Measurements from ENCODE around the gene COL26A1. TPM values are rescaled to one million over a fixed set of nuclear protein-coding genes. Genes with fewer than 3 reads are reported as not detected.

The COL26A1 gene
- total and polyA plus RNA-seq, 2 of the 4 experiments (the other 2 are of a cell fraction): not detected

DNA sequence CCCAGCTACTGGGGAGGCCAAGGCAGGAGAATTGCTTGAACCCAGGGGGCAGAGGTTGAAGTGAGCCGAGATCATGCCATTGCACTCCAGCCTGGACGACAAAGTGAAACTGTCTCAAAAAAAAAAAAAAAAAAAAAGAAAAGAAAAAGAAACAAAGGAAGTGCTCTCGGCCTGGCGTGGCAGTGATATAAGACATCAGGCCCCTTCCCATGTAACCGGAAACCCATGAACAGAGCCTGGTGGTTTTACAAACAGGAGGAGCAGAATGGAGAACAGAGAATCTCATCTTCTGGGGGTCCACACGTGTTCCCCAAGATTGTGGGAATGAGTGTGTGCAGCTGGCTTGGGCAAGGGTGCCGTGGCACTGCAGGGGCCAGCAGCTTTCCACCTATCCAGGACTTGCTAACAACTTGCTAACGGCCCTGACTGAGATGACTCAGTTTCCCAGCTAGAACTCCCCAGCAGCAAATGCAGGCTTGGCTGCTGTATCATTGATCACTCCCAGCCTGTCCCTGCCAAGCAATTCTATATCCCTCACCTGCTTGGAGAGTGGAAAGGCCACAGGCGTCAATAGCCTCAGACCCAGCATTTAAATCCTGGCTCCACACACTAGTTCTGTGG lies 103.0 kb downstream of the COL26A1 start:
- Histone ChIP-seq H4K91ac (ENCODE audit: insufficient read depth, low read depth, low read length) (no peak overlapping the region), H2BK20ac (ENCODE audit: low read depth, low read length) (no peak overlapping the region), H2BK15ac (ENCODE audit: low read depth, low read length) (no peak overlapping the region), H3K23ac (ENCODE audit: low read depth, low read length) (no peak overlapping the region), H3K4ac (ENCODE audit: low read depth, low read length) (no peak overlapping the region), H3K14ac (replicated peaks; ENCODE audit: low read depth, low read length) (no peak overlapping the region), H4K20me1 (ENCODE audit: insufficient read depth, low read length) (no peaks in the 10 kb centered on the region), H3K27ac (ENCODE audit: insufficient read depth, low read length) (no peak overlapping the region), H3K18ac (ENCODE audit: low read depth, low read length) (no peak overlapping the region), H4K8ac (ENCODE audit: low read depth in 2 of 2, low read length in 2 of 2) (no peak overlapping the region), H2AK9ac (replicated peaks; ENCODE audit: low read depth, low read length, poor library complexity) (no peak overlapping the region), H3K9me3 (ENCODE audit: control insufficient read depth, insufficient read depth, low read length) (no peaks in the 10 kb centered on the region), H3K4me2 (ENCODE audit: low read depth, low read length) (no peak overlapping the region), H3K79me1 (ENCODE audit: low read depth in 1 of 2, low read length in 2 of 2) (no peaks in the 10 kb centered on the region), H3K27me3 (ENCODE audit: control insufficient read depth, insufficient read depth, low read length) (peaks cover 15% of the 10 kb centered on the region), H2BK5ac (ENCODE audit: low read depth, low read length, poor library complexity, severe bottlenecking) (no peak overlapping the region), H3K9me1 (ENCODE audit: insufficient read depth, low read length) (no peaks in the 10 kb centered on the region), H3K56ac (ENCODE audit: extremely low read depth, insufficient read depth, low read length) (no peak overlapping the region), H4K5ac (ENCODE audit: low read depth, low read length) (no peak overlapping the region), H3K4me3 (ENCODE audit: insufficient read depth, low read depth, low read length) (no peak overlapping the region), H3K36me3 (ENCODE audit: control insufficient read depth, insufficient read depth, low read length) (no peaks in the 10 kb centered on the region), H2BK120ac (ENCODE audit: low read depth, low read length) (no peak overlapping the region), H2AK5ac (ENCODE audit: low read depth, low read length) (no peak overlapping the region), H3K4me1 (ENCODE audit: control insufficient read depth, insufficient read depth, low read length) (peaks cover 1% of the 10 kb centered on the region; the same call in 1 of the 2 replicates), H3K9ac (ENCODE audit: low read depth, low read length) (no peak overlapping the region), H2AFZ (replicated peaks; ENCODE audit: low read length, poor library complexity) (peak overlapping the region; percentile 46)
- CTCF ChIA-PET: interaction anchor here (1.0 kb wide), 1 partner anchor 14 kb away, joined by 6 read pairs; no protein-coding TSS in a partner anchor
- intact Hi-C loops (cut with micrococcal nuclease) (no loop called here), in situ Hi-C loops (cut with MboI; ENCODE audit: low sequenced_read_pairs) (loop anchor here (25.0 kb wide), 1 partner anchor 503 kb away; the partner anchor contains the start of gene MUC12), dilution Hi-C loops (cut with HindIII; ENCODE audit: low sequenced_read_pairs, unreplicated experiment) (no loop called here)
- TF ChIP-seq RAD21 (IDR thresholded peaks at IDR 0.05; ENCODE audit: low read length): no peak
- no peak for TF ChIP-seq RCOR1 (IDR thresholded peaks at IDR 0.05; ENCODE audit: insufficient replicate concordance, low read length)
- no peak for TF ChIP-seq MAZ (IDR thresholded peaks at IDR 0.05; ENCODE audit: borderline replicate concordance, low read depth, low read length)
- no peak for TF ChIP-seq CHD1 (IDR thresholded peaks at IDR 0.05; ENCODE audit: low read depth, low read length)
- TF ChIP-seq, protein P1, sequence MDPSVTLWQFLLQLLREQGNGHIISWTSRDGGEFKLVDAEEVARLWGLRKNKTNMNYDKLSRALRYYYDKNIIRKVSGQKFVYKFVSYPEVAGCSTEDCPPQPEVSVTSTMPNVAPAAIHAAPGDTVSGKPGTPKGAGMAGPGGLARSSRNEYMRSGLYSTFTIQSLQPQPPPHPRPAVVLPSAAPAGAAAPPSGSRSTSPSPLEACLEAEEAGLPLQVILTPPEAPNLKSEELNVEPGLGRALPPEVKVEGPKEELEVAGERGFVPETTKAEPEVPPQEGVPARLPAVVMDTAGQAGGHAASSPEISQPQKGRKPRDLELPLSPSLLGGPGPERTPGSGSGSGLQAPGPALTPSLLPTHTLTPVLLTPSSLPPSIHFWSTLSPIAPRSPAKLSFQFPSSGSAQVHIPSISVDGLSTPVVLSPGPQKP (IDR thresholded peaks at IDR 0.05; ENCODE audit: borderline replicate concordance, low read depth, low read length): no peak
- no TSS peak for BruUV-seq (replicated peaks)
- no peak for ATAC-seq (ENCODE audit: low read depth)
- no peak for DNase-seq
- WGBS, 2 experiments (ENCODE audit: extremely low coverage in 2 of 2, insufficient read length in 1 of 2): 24% methylated on average over 4 of the region's 9 CpGs; no CpG with 5 or more reads in 1 of the 2 experiments
- POLR2A ChIA-PET (ENCODE audit: unreplicated experiment): interaction anchor here (0.7 kb wide), 1 partner anchor 63 kb away, joined by 9 read pairs; no protein-coding TSS in a partner anchor
